GM19455 (cell line): ENCODE data around the gene ATF6.

Source experiments
- ATAC-seq: cut with Tn5 transposase; IDR thresholded peaks from one replicate; pipeline ENCODE4 v1.9.1; 2021; ENCODE audit not compliant: unreplicated experiment

ATF6 gene

GRCh38 chr1:161989786-161990185 is 223.7 kb downstream of the ATF6 start:
- ATAC-seq = no peak

GRCh38 chr1:161993576-161993975 is 227.5 kb downstream of the ATF6 start:
- no peak for ATAC-seq

- ATAC-seq = no peak
Measured at GRCh38 chr1:161994175-161994668, 228.1 kb downstream of the ATF6 start.

- ATAC-seq = no peak
Measured at GRCh38 chr1:161997152-161997551, 231.0 kb downstream of the ATF6 start.

- ATAC-seq = no peak
Measured at GRCh38 chr1:161998811-161999210, 232.7 kb downstream of the ATF6 start.

GRCh38 chr1:161999301-162000052 is 233.4 kb downstream of the ATF6 start:
- ATAC-seq = no peak

- ATAC-seq = no peak
Measured at GRCh38 chr1:162000053-162000420, 233.9 kb downstream of the ATF6 start.

- no peak for ATAC-seq
Measured at GRCh38 chr1:162003061-162003829, 237.1 kb downstream of the ATF6 start.

- no peak for ATAC-seq
Measured at GRCh38 chr1:162003830-162004215, 237.7 kb downstream of the ATF6 start.

- ATAC-seq = no peak
Measured at GRCh38 chr1:162004441-162004950, 238.4 kb downstream of the ATF6 start.

GRCh38 chr1:162006081-162006480 is 240.0 kb downstream of the ATF6 start:
- ATAC-seq = no peak

GRCh38 chr1:162007466-162007865 is 241.3 kb downstream of the ATF6 start:
- no peak for ATAC-seq

- ATAC-seq = no peak
Measured at GRCh38 chr1:162008799-162009198, 242.7 kb downstream of the ATF6 start.

- ATAC-seq = no peak
Measured at GRCh38 chr1:162009501-162010174, 243.5 kb downstream of the ATF6 start.

- no peak for ATAC-seq
Measured at GRCh38 chr1:162010175-162010506, 244.0 kb downstream of the ATF6 start.

GRCh38 chr1:162011337-162012012 is 245.4 kb downstream of the ATF6 start:
- ATAC-seq = no peak

- no peak for ATAC-seq
Measured at GRCh38 chr1:162013289-162013688, 247.2 kb downstream of the ATF6 start.
